WTC11 (cell line): ENCODE measurements around the gene TBC1D22A. TPM values are rescaled to one million over a fixed set of nuclear protein-coding genes. Genes with fewer than 3 reads are reported as not detected.

ENCODE experiments used
- ATAC-seq: fragments of 200-7000 bp; cut with Tn5 transposase; 2 replicates; pipeline ENCODE4 v1.10.0; 2021; ENCODE audit warnings: mild to moderate bottlenecking, moderate library complexity
- CTCF ChIA-PET: fragments of 300-600 bp; sonication (Branson Sonifier 250); formaldehyde crosslinking; loops from one replicate; lab custom pipeline; 2021; ENCODE audit warnings: antibody characterized with exemption; lab: Charles Lee
- POLR2A ChIA-PET: fragments of 350-600 bp; sonication (Branson Sonifier 250); formaldehyde crosslinking; loops from one replicate; lab custom pipeline; 2021; ENCODE audit warnings: antibody characterized with exemption; lab: Charles Lee
- DNase-seq: peaks from one replicate; pipeline ENCODE4 v3.0.0; 2021; ENCODE audit warnings: low spot score
- H3K27ac Mint-ChIP-seq: 2 replicates; pipeline ENCODE4 v1.8.0; 2021; ENCODE audit warnings: mixed read lengths
- H3K27me3 Mint-ChIP-seq: 2 replicates; pipeline ENCODE4 v1.8.0; 2021; ENCODE audit warnings: low read depth, mild to moderate bottlenecking, moderate library complexity, mixed read lengths
- H3K36me3 Mint-ChIP-seq: 2 replicates; pipeline ENCODE4 v1.8.0; 2021; ENCODE audit warnings: mixed read lengths
- H3K4me1 Mint-ChIP-seq: 2 replicates; pipeline ENCODE4 v1.8.0; 2022; ENCODE audit warnings: mixed read lengths
- H3K4me3 Mint-ChIP-seq: 2 replicates; pipeline ENCODE4 v1.8.0; 2021; ENCODE audit warnings: mild to moderate bottlenecking, moderate library complexity, mixed read lengths
- H3K9me3 Mint-ChIP-seq: 2 replicates; pipeline ENCODE4 v1.8.0; 2021; ENCODE audit warnings: mixed read lengths
- GRHL2 ChIP-seq: fragments of 250-450 bp; sonication (Bioruptor Pico); IDR thresholded peaks from 2 replicates; pipeline ENCODE4 v1.8.0; 2022; ENCODE audit warnings: mild to moderate bottlenecking, moderate library complexity; ENCODE audit not compliant: insufficient replicate concordance, severe bottlenecking
- GTF2I ChIP-seq: fragments of 250-450 bp; sonication (Bioruptor Pico); conservative IDR thresholded peaks from 2 replicates; pipeline ENCODE4 v1.4.0; 2021; ENCODE audit warnings: mild to moderate bottlenecking
- HMGA2 ChIP-seq: fragments of 250-450 bp; sonication (Bioruptor Pico); IDR thresholded peaks from 2 replicates; pipeline ENCODE4 v1.4.0; 2021; ENCODE audit warnings: mild to moderate bottlenecking, moderate library complexity
- NFE2L1 ChIP-seq: sonication (generic); formaldehyde crosslinking; IDR thresholded peaks from 2 replicates; pipeline ENCODE4 v1.8.1; 2023; ENCODE audit warnings: missing genetic modification reagents
- NFYB ChIP-seq: sonication (generic); formaldehyde crosslinking; conservative IDR thresholded peaks from 2 replicates; pipeline ENCODE4 v1.8.0; 2022; ENCODE audit warnings: low read depth, missing genetic modification reagents
- NR2C2 ChIP-seq: sonication (generic); formaldehyde crosslinking; IDR thresholded peaks from 2 replicates; pipeline ENCODE4 v1.8.0; 2022; ENCODE audit warnings: mild to moderate bottlenecking, missing genetic modification reagents
- RORB ChIP-seq: fragments of 250-450 bp; sonication (Bioruptor Pico); IDR thresholded peaks from 2 replicates; pipeline ENCODE4 v1.9.0; 2021; ENCODE audit warnings: mild to moderate bottlenecking
- SP1 ChIP-seq: sonication (generic); formaldehyde crosslinking; conservative IDR thresholded peaks from 2 replicates; pipeline ENCODE4 v1.8.1; 2022; ENCODE audit warnings: missing genetic modification reagents
- ZNF138 ChIP-seq: sonication (generic); formaldehyde crosslinking; conservative IDR thresholded peaks from 2 replicates; pipeline ENCODE4 v1.8.1; 2022; ENCODE audit warnings: mild to moderate bottlenecking, moderate library complexity, missing genetic modification reagents
- ZNF219 ChIP-seq: sonication (generic); formaldehyde crosslinking; IDR thresholded peaks from 2 replicates; pipeline ENCODE4 v1.8.0; 2023; ENCODE audit warnings: missing genetic modification reagents, mild to moderate bottlenecking, borderline replicate concordance
- ZNF232 ChIP-seq: sonication (generic); formaldehyde crosslinking; IDR thresholded peaks from 2 replicates; pipeline ENCODE4 v1.8.0; 2022; ENCODE audit warnings: mild to moderate bottlenecking, missing genetic modification reagents
- ZNF263 ChIP-seq: sonication (generic); formaldehyde crosslinking; IDR thresholded peaks from 2 replicates; pipeline ENCODE4 v1.8.1; 2022; ENCODE audit warnings: low read depth, mild to moderate bottlenecking, moderate library complexity, missing genetic modification reagents
- total RNA-seq: library from RNA; stranded (reverse); gene quantifications from 3 replicates; pipeline ENCODE4 v1.2.3, GENCODE V29; 2021
- TF ChIP-seq, protein P1 (sequence below): sonication (generic); formaldehyde crosslinking; IDR thresholded peaks from 2 replicates; pipeline ENCODE4 v1.8.1; 2022; ENCODE audit warnings: mild to moderate bottlenecking, missing genetic modification reagents, moderate library complexity, borderline replicate concordance
- TF ChIP-seq, protein P2 (sequence below): sonication (generic); formaldehyde crosslinking; IDR thresholded peaks from 2 replicates; pipeline ENCODE4 v1.8.0; 2022; ENCODE audit warnings: mild to moderate bottlenecking, missing genetic modification reagents
- TF ChIP-seq, protein P3 (sequence below): sonication (generic); formaldehyde crosslinking; IDR thresholded peaks from 2 replicates; pipeline ENCODE4 v1.8.1; 2022; ENCODE audit warnings: mild to moderate bottlenecking, moderate library complexity, missing genetic modification reagents
- TF ChIP-seq, protein P4 (sequence below): fragments of 250-450 bp; sonication (Bioruptor Pico); IDR thresholded peaks from 2 replicates; pipeline ENCODE4 v2.1.2; 2022; ENCODE audit warnings: mild to moderate bottlenecking, moderate library complexity
- TF ChIP-seq, protein P5 (sequence below): fragments of 250-450 bp; sonication (Bioruptor Pico); IDR thresholded peaks from 2 replicates; pipeline ENCODE4 v1.8.0; 2021; ENCODE audit warnings: mild to moderate bottlenecking
- TF ChIP-seq, protein P6 (sequence below): sonication (generic); formaldehyde crosslinking; conservative IDR thresholded peaks from 2 replicates; pipeline ENCODE4 v1.8.1; 2023; ENCODE audit warnings: mild to moderate bottlenecking, low read depth, missing genetic modification reagents, moderate library complexity
- TF ChIP-seq, protein P7 (sequence below): sonication (generic); formaldehyde crosslinking; IDR thresholded peaks from 2 replicates; pipeline ENCODE4 v1.8.0; 2023; ENCODE audit warnings: missing genetic modification reagents, mild to moderate bottlenecking, borderline replicate concordance
- TF ChIP-seq, protein P8 (sequence below): fragments of 250-450 bp; sonication (Bioruptor Pico); IDR thresholded peaks from 2 replicates; pipeline ENCODE4 v1.9.0; 2021; ENCODE audit warnings: mild to moderate bottlenecking

Gene TBC1D22A
- total RNA-seq, 1 experiment from 2014 or later = 18.1 TPM

DNA sequence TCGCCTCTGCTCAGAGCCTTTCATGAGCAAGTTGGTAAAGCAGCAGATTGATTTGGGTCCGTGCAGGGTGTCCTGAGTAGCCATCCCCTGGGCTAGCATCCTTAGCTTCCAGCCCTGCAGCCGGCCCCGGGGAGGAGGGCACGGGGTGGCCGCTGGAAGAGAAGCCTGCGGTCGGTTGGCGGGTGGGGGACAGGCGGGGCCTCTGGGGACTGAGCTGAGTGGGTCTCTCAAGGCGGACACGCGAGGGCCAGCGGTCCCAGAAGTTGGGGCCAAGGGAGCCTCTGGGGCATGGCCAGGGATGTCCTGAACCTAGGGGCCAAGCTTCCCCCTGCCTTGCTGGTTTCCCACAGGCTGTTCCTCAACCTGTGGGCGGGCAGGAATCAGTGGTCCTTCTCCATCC, 143.0 kb downstream of the TBC1D22A start:
- Mint-ChIP-seq H3K4me3 (no peak overlapping the region), H3K27ac (peak overlapping the region; percentile 32; the same call in 1 of the 2 replicates), H3K36me3 (no peaks in the 10 kb centered on the region), H3K9me3 (no peaks in the 10 kb centered on the region), H3K4me1 (peaks cover 28% of the 10 kb centered on the region), H3K27me3 (no peaks in the 10 kb centered on the region)
- DNase-seq (no peak), ATAC-seq (no peak)
- ChIA-PET CTCF (interaction anchor here (1.5 kb wide), 1 partner anchor 107 kb away, joined by 3 read pairs; no protein-coding TSS in a partner anchor), POLR2A (no interaction called here)
- TF ChIP-seq, protein P1, sequence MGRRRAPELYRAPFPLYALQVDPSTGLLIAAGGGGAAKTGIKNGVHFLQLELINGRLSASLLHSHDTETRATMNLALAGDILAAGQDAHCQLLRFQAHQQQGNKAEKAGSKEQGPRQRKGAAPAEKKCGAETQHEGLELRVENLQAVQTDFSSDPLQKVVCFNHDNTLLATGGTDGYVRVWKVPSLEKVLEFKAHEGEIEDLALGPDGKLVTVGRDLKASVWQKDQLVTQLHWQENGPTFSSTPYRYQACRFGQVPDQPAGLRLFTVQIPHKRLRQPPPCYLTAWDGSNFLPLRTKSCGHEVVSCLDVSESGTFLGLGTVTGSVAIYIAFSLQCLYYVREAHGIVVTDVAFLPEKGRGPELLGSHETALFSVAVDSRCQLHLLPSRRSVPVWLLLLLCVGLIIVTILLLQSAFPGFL = no peak
- TF ChIP-seq NFYB (CRISPR knock-in tag) (no peak), NR2C2 (CRISPR knock-in tag) (no peak), RORB (CRISPR knock-in tag) (no peak), ZNF263 (CRISPR knock-in tag) (no peak), ZNF219 (CRISPR knock-in tag) (no peak), SP1 (no peak), ZNF138 (CRISPR knock-in tag) (no peak)
- TF ChIP-seq, protein P2, sequence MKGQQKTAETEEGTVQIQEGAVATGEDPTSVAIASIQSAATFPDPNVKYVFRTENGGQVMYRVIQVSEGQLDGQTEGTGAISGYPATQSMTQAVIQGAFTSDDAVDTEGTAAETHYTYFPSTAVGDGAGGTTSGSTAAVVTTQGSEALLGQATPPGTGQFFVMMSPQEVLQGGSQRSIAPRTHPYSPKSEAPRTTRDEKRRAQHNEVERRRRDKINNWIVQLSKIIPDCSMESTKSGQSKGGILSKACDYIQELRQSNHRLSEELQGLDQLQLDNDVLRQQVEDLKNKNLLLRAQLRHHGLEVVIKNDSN (CRISPR knock-in tag) = no peak
- TF ChIP-seq, protein P3, sequence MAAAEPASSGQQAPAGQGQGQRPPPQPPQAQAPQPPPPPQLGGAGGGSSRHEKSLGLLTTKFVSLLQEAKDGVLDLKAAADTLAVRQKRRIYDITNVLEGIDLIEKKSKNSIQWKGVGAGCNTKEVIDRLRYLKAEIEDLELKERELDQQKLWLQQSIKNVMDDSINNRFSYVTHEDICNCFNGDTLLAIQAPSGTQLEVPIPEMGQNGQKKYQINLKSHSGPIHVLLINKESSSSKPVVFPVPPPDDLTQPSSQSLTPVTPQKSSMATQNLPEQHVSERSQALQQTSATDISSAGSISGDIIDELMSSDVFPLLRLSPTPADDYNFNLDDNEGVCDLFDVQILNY (CRISPR knock-in tag) = no peak
- TF ChIP-seq, protein P4, sequence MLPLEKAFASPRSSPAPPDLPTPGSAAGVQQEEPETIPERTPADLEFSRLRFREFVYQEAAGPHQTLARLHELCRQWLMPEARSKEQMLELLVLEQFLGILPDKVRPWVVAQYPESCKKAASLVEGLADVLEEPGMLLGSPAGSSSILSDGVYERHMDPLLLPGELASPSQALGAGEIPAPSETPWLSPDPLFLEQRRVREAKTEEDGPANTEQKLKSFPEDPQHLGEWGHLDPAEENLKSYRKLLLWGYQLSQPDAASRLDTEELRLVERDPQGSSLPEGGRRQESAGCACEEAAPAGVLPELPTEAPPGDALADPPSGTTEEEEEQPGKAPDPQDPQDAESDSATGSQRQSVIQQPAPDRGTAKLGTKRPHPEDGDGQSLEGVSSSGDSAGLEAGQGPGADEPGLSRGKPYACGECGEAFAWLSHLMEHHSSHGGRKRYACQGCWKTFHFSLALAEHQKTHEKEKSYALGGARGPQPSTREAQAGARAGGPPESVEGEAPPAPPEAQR (CRISPR knock-in tag) = no peak
- TF ChIP-seq, protein P5, sequence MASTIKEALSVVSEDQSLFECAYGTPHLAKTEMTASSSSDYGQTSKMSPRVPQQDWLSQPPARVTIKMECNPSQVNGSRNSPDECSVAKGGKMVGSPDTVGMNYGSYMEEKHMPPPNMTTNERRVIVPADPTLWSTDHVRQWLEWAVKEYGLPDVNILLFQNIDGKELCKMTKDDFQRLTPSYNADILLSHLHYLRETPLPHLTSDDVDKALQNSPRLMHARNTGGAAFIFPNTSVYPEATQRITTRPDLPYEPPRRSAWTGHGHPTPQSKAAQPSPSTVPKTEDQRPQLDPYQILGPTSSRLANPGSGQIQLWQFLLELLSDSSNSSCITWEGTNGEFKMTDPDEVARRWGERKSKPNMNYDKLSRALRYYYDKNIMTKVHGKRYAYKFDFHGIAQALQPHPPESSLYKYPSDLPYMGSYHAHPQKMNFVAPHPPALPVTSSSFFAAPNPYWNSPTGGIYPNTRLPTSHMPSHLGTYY (CRISPR knock-in tag) = no peak

DNA sequence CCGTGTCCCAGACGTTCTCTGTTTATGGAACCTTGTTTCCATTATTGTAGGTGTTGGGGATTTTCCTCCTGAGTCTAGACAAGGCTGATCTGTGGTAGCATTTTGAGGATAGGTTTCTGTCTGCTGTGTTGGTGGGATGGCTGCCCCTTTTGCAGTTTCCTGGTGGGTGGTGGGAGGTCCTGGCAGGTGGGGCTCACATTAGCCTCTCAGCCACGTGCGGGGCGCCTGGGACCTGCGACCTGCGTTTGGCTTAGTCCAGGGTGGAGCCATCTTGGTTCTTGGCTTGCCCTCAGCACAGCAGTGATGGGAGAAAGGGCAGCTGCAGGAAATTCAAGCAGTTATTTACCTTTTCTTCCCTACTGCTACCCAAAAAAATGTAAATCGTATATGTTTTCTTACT, 143.4 kb downstream of the TBC1D22A start:
- ChIA-PET CTCF (interaction anchor here (0.6 to 1.5 kb wide), 2 partner anchors 107 to 109 kb away, joined by 3 to 5 read pairs; no protein-coding TSS in a partner anchor), POLR2A (interaction anchor here (0.6 kb wide), 1 partner anchor 72 kb away, joined by 3 read pairs; no protein-coding TSS in a partner anchor)
- Mint-ChIP-seq H3K9me3 (no peaks in the 10 kb centered on the region), H3K27ac (no peak overlapping the region), H3K4me1 (peaks cover 28% of the 10 kb centered on the region), H3K27me3 (no peaks in the 10 kb centered on the region), H3K36me3 (no peaks in the 10 kb centered on the region), H3K4me3 (no peak overlapping the region)
- DNase-seq (no peak), ATAC-seq (no peak)
- no peak for TF ChIP-seq GTF2I (CRISPR knock-in tag)
- TF ChIP-seq, protein P6, sequence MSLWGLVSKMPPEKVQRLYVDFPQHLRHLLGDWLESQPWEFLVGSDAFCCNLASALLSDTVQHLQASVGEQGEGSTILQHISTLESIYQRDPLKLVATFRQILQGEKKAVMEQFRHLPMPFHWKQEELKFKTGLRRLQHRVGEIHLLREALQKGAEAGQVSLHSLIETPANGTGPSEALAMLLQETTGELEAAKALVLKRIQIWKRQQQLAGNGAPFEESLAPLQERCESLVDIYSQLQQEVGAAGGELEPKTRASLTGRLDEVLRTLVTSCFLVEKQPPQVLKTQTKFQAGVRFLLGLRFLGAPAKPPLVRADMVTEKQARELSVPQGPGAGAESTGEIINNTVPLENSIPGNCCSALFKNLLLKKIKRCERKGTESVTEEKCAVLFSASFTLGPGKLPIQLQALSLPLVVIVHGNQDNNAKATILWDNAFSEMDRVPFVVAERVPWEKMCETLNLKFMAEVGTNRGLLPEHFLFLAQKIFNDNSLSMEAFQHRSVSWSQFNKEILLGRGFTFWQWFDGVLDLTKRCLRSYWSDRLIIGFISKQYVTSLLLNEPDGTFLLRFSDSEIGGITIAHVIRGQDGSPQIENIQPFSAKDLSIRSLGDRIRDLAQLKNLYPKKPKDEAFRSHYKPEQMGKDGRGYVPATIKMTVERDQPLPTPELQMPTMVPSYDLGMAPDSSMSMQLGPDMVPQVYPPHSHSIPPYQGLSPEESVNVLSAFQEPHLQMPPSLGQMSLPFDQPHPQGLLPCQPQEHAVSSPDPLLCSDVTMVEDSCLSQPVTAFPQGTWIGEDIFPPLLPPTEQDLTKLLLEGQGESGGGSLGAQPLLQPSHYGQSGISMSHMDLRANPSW (CRISPR knock-in tag) = no peak
- TF ChIP-seq, protein P7, sequence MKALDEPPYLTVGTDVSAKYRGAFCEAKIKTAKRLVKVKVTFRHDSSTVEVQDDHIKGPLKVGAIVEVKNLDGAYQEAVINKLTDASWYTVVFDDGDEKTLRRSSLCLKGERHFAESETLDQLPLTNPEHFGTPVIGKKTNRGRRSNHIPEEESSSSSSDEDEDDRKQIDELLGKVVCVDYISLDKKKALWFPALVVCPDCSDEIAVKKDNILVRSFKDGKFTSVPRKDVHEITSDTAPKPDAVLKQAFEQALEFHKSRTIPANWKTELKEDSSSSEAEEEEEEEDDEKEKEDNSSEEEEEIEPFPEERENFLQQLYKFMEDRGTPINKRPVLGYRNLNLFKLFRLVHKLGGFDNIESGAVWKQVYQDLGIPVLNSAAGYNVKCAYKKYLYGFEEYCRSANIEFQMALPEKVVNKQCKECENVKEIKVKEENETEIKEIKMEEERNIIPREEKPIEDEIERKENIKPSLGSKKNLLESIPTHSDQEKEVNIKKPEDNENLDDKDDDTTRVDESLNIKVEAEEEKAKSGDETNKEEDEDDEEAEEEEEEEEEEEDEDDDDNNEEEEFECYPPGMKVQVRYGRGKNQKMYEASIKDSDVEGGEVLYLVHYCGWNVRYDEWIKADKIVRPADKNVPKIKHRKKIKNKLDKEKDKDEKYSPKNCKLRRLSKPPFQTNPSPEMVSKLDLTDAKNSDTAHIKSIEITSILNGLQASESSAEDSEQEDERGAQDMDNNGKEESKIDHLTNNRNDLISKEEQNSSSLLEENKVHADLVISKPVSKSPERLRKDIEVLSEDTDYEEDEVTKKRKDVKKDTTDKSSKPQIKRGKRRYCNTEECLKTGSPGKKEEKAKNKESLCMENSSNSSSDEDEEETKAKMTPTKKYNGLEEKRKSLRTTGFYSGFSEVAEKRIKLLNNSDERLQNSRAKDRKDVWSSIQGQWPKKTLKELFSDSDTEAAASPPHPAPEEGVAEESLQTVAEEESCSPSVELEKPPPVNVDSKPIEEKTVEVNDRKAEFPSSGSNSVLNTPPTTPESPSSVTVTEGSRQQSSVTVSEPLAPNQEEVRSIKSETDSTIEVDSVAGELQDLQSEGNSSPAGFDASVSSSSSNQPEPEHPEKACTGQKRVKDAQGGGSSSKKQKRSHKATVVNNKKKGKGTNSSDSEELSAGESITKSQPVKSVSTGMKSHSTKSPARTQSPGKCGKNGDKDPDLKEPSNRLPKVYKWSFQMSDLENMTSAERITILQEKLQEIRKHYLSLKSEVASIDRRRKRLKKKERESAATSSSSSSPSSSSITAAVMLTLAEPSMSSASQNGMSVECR (CRISPR knock-in tag) = no peak
- TF ChIP-seq GRHL2 (CRISPR knock-in tag) = no peak
- no peak for TF ChIP-seq ZNF232
- TF ChIP-seq NFYB (CRISPR knock-in tag) = no peak
- no peak for TF ChIP-seq NFE2L1 (CRISPR knock-in tag)
- TF ChIP-seq HMGA2 (CRISPR knock-in tag) = no peak
- TF ChIP-seq, protein P8, sequence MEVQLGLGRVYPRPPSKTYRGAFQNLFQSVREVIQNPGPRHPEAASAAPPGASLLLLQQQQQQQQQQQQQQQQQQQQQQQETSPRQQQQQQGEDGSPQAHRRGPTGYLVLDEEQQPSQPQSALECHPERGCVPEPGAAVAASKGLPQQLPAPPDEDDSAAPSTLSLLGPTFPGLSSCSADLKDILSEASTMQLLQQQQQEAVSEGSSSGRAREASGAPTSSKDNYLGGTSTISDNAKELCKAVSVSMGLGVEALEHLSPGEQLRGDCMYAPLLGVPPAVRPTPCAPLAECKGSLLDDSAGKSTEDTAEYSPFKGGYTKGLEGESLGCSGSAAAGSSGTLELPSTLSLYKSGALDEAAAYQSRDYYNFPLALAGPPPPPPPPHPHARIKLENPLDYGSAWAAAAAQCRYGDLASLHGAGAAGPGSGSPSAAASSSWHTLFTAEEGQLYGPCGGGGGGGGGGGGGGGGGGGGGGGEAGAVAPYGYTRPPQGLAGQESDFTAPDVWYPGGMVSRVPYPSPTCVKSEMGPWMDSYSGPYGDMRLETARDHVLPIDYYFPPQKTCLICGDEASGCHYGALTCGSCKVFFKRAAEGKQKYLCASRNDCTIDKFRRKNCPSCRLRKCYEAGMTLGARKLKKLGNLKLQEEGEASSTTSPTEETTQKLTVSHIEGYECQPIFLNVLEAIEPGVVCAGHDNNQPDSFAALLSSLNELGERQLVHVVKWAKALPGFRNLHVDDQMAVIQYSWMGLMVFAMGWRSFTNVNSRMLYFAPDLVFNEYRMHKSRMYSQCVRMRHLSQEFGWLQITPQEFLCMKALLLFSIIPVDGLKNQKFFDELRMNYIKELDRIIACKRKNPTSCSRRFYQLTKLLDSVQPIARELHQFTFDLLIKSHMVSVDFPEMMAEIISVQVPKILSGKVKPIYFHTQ (CRISPR knock-in tag) = no peak
